Stimulated activated CD4-positive, alpha-beta T cell treated with anti-CD3 and anti-CD28 coated beads, Interleukin-15, amount 100 ng/mL, for 24 hours (primary cell): Measurements from ENCODE around the gene FLVCR2.
A peak's percentile ranks its signal among the peaks of the same experiment; 100 is the strongest.
"Not testable (repeated sequence)": the region's sequence is repeated elsewhere in the genome, so short reads cannot be mapped to it uniquely, and the experiment has no call there.

Experiments used
- DNase-seq: peaks from one replicate; pipeline ENCODE4 v3.0.0-alpha.2; 2020

FLVCR2 gene

GRCh38 chr14:75673345-75674035 is 95.1 kb downstream of the FLVCR2 start:
- DNase-seq: no peak

- DNase-seq: no peak
Observed at GRCh38 chr14:75675265-75675960, 97.0 kb downstream of the FLVCR2 start.

- no peak for DNase-seq
Observed at GRCh38 chr14:75685910-75686309, 107.5 kb downstream of the FLVCR2 start.

- DNase-seq: no peak
Observed at GRCh38 chr14:75689012-75689411, 110.6 kb downstream of the FLVCR2 start.

GRCh38 chr14:75690010-75690409 is 111.6 kb downstream of the FLVCR2 start:
- DNase-seq: peak; percentile 4

GRCh38 chr14:75695025-75695424 is 116.6 kb downstream of the FLVCR2 start:
- not testable (repeated sequence) for DNase-seq

- DNase-seq: no peak
Observed at GRCh38 chr14:75697386-75697785, 119.0 kb downstream of the FLVCR2 start.
